Measurements from ENCODE around the gene DTX3L.

GRCh38 chr3:122564155-122564912, at the start of gene DTX3L, which contains the start of gene PARP9:
- TF ChIP-seq EZH2phosphoT487 (conservative IDR thresholded peaks at IDR 0.05; ENCODE audit: low read length), result no peak
- TF ChIP-seq, protein P1, sequence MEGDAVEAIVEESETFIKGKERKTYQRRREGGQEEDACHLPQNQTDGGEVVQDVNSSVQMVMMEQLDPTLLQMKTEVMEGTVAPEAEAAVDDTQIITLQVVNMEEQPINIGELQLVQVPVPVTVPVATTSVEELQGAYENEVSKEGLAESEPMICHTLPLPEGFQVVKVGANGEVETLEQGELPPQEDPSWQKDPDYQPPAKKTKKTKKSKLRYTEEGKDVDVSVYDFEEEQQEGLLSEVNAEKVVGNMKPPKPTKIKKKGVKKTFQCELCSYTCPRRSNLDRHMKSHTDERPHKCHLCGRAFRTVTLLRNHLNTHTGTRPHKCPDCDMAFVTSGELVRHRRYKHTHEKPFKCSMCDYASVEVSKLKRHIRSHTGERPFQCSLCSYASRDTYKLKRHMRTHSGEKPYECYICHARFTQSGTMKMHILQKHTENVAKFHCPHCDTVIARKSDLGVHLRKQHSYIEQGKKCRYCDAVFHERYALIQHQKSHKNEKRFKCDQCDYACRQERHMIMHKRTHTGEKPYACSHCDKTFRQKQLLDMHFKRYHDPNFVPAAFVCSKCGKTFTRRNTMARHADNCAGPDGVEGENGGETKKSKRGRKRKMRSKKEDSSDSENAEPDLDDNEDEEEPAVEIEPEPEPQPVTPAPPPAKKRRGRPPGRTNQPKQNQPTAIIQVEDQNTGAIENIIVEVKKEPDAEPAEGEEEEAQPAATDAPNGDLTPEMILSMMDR (IDR thresholded peaks at IDR 0.05; ENCODE audit: insufficient read depth, low read length, poor library complexity, severe bottlenecking), result no peak
